RWPE1 (cell line): ENCODE data around the gene EPC2.
"Not testable (repeated sequence)": the region's sequence is repeated elsewhere in the genome, so short reads cannot be mapped to it uniquely, and the experiment has no call there.

ENCODE experiments used
- CTCF ChIA-PET: fragments of 350-600 bp; sonication (Branson Sonifier 250); formaldehyde crosslinking; extraction: SDS; loops from one replicate; lab custom pipeline; 2021; lab: Yijun Ruan, JAX
- POLR2A ChIA-PET: fragments of 400-600 bp; formaldehyde crosslinking; extraction: SDS; loops from one replicate; lab custom pipeline; 2020; ENCODE audit warnings: antibody characterized with exemption; ENCODE audit not compliant: low non-redundant PET; lab: Yijun Ruan, JAX
- DNase-seq: peaks from one replicate; pipeline ENCODE4 v3.0.0; 2012; ENCODE audit warnings: low spot score
- H3K27ac ChIP-seq: fragments of 450-650 bp; 2 replicates; pipeline ENCODE4 v1.5.1; 2017
- TF ChIP-seq, protein P1 (sequence below): fragments of 450-650 bp; conservative IDR thresholded peaks from 2 replicates; pipeline ENCODE4 v1.5.1; 2017; ENCODE audit warnings: low read depth, mild to moderate bottlenecking

Gene EPC2

DNA sequence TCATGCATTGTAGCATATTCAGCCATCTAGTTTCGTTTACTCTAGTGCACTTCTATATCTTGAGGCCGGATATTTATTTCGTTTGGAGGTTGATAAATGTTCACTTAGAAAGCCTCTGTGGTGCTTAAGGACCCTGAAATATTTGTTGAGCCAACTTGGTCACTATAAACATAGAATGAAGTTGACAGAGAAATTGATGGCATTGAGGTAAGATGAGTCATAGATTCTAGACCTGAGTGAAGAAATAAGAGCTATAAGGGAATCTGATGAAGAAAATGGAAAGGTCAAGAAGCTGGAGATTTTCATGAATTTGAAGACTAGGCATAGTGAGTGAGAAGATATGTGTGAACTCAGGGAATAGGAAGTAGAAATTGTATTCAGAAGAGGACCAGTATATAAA, 35.9 kb downstream of the EPC2 start:
- DNase-seq: peak; percentile 4
- CTCF ChIA-PET: interaction anchor here (0.5 to 0.7 kb wide), 2 partner anchors 35 to 296 kb away, joined by 4 to 5 read pairs; no protein-coding TSS in a partner anchor
- H3K27ac ChIP-seq: no peak overlapping the region
- POLR2A ChIA-PET: no interaction called here
- TF ChIP-seq, protein P1, sequence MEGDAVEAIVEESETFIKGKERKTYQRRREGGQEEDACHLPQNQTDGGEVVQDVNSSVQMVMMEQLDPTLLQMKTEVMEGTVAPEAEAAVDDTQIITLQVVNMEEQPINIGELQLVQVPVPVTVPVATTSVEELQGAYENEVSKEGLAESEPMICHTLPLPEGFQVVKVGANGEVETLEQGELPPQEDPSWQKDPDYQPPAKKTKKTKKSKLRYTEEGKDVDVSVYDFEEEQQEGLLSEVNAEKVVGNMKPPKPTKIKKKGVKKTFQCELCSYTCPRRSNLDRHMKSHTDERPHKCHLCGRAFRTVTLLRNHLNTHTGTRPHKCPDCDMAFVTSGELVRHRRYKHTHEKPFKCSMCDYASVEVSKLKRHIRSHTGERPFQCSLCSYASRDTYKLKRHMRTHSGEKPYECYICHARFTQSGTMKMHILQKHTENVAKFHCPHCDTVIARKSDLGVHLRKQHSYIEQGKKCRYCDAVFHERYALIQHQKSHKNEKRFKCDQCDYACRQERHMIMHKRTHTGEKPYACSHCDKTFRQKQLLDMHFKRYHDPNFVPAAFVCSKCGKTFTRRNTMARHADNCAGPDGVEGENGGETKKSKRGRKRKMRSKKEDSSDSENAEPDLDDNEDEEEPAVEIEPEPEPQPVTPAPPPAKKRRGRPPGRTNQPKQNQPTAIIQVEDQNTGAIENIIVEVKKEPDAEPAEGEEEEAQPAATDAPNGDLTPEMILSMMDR: no peak

DNA sequence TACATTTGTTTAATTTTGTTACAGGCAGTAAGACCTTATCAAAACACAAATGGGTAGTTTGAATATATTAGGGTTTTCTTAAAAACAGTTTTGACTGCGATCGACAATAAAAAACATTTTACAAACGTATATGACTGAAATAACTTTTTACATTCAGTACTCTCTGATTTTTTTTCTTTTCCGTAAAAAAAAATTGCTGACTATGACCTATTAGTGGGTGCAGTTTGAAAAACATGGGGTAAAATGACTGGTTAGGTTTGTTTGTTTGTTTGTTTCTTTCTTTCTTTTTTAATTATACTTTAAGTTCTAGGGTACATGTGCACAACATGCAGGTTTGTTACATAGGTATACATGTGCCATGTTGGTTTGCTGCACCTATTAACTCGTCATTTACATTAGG, 36.9 kb downstream of the EPC2 start:
- TF ChIP-seq, protein P1: no peak
- ChIA-PET POLR2A (no interaction called here), CTCF (no interaction called here)
- H3K27ac ChIP-seq: no peak overlapping the region
- no peak for DNase-seq

DNA sequence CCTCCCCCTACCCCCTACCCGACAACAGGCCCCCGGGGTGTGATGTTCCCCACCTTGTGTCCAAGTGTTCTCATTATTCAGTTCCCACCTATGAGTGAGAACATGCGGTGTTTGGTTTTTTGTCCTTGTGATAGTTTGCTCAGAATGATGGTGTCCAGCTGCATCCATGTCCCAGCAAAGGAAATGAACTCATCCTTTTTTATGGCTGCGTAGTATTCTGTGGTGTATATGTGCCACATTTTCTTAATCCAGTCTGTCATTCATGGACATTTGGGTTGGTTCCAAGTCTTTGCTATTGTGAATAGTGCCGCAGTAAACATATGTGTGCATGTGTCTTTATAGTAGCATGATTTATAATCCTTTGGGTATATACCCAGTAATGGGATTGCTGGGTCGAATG, 37.3 kb downstream of the EPC2 start:
- POLR2A ChIA-PET, DNase-seq, H3K27ac ChIP-seq, CTCF ChIA-PET: not testable (repeated sequence)

- TF ChIP-seq, protein P1: no peak
- H3K27ac ChIP-seq: no peak overlapping the region
- ChIA-PET CTCF (no interaction called here), POLR2A (no interaction called here)
- DNase-seq: no peak
Observed at GRCh38 chr2:148684507-148684906, 40.0 kb downstream of the EPC2 start.

DNA sequence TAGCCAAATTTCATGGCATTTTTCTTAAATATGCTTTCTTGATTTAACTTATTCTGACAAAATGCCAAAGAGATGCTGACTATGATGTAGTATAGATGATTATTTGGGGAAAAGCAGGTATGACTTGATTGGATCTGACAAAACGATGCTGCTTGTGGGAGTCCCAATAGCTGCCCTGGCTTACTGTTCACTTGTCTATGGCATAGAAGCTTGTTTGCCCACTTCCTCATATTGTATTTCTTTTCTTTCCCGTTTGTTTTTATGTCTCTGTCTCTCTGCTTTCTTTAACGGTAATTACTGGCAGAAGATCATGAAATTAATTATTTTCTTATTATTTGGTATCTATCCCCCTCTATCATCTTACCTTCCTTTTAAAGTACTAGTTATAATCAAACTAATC, 43.0 kb downstream of the EPC2 start:
- no peak overlapping the region for H3K27ac ChIP-seq
- no peak for DNase-seq
- TF ChIP-seq, protein P1: no peak
- POLR2A ChIA-PET: no interaction called here
- CTCF ChIA-PET: no interaction called here

GRCh38 chr2:148688011-148688410, 43.5 kb downstream of the EPC2 start:
- CTCF ChIA-PET, H3K27ac ChIP-seq, DNase-seq, POLR2A ChIA-PET: not testable (repeated sequence)

DNA sequence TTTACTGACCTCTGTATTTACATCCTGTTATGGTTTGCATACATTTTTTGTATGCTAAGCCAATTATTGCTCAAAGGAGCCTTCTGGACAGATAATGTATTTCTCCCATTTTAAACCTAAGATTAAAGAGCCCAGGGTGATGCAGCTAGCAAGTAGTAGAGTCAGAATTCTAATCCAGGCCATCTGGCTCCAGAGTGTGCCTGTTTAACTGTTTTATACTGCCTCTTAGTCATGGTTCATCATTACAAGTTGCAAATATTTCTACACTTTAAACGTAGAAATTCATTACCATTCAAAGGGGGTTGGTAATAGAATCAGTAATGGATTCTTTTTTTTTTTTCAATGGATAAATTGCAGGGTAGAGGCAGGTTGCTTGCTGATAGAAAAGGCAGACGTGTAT, 52.4 kb downstream of the EPC2 start:
- H3K27ac ChIP-seq: no peak overlapping the region
- ChIA-PET POLR2A (no interaction called here), CTCF (interaction anchor here (0.6 kb wide), 1 partner anchor 137 kb away, joined by 3 read pairs; no protein-coding TSS in a partner anchor)
- no peak for DNase-seq
- TF ChIP-seq, protein P1: no peak

- POLR2A ChIA-PET: no interaction called here
- TF ChIP-seq, protein P1: no peak
- no peak for DNase-seq
- CTCF ChIA-PET: no interaction called here
- H3K27ac ChIP-seq: no peak overlapping the region
Observed at GRCh38 chr2:148699830-148700229, 55.3 kb downstream of the EPC2 start.
